Fibroblast of skin of right biceps (primary cell): ENCODE data around the gene PRKAR2B.

Source experiments
- DNase-seq: peaks from one replicate; pipeline ENCODE4 v3.0.0-alpha.2; 2013

Gene PRKAR2B

GRCh38 chr7:107165341-107165740 is 120.8 kb downstream of the PRKAR2B start:
- no peak for DNase-seq

GRCh38 chr7:107166736-107167426 is 122.4 kb downstream of the PRKAR2B start:
- DNase-seq: no peak

GRCh38 chr7:107167483-107168232 is 123.2 kb downstream of the PRKAR2B start:
- peak; percentile 87 for DNase-seq

- peak; percentile 100 for DNase-seq
Observed at GRCh38 chr7:107168233-107169119, 124.0 kb downstream of the PRKAR2B start, which contains the start of gene HBP1. TSS of gene HBP1 (plus strand) at chr7:107169003. CDS start at chr7:107179894, 10,891 bp downstream.

GRCh38 chr7:107169120-107170050 is 124.9 kb downstream of the PRKAR2B start:
- peak; percentile 95 for DNase-seq

- no peak for DNase-seq
Observed at GRCh38 chr7:107170051-107170915, 125.8 kb downstream of the PRKAR2B start.

GRCh38 chr7:107171496-107171895 is 127.0 kb downstream of the PRKAR2B start:
- no peak for DNase-seq

- no peak for DNase-seq
Observed at GRCh38 chr7:107172276-107173032, 127.9 kb downstream of the PRKAR2B start.

GRCh38 chr7:107173191-107173590 is 128.7 kb downstream of the PRKAR2B start:
- DNase-seq: no peak

- DNase-seq: no peak
Observed at GRCh38 chr7:107173691-107174406, 129.3 kb downstream of the PRKAR2B start.

- peak; percentile 51 for DNase-seq
Observed at GRCh38 chr7:107179326-107180164, 135.0 kb downstream of the PRKAR2B start.

GRCh38 chr7:107180378-107180777 is 135.9 kb downstream of the PRKAR2B start:
- DNase-seq: peak; percentile 80

GRCh38 chr7:107181172-107181571 is 136.7 kb downstream of the PRKAR2B start:
- no peak for DNase-seq

GRCh38 chr7:107185716-107186115 is 141.2 kb downstream of the PRKAR2B start:
- no peak for DNase-seq

- DNase-seq: no peak
Observed at GRCh38 chr7:107186240-107186639, 141.7 kb downstream of the PRKAR2B start.

- DNase-seq: no peak
Observed at GRCh38 chr7:107187774-107188173, 143.3 kb downstream of the PRKAR2B start.

- DNase-seq: no peak
Observed at GRCh38 chr7:107190090-107190489, 145.6 kb downstream of the PRKAR2B start.

GRCh38 chr7:107194052-107194451 is 149.5 kb downstream of the PRKAR2B start:
- DNase-seq: no peak
